GM12891 (cell line): Measurements from ENCODE around the gene WHRN.

Experiments
- POLR2A ChIP-seq: IDR thresholded peaks from 2 replicates; pipeline ENCODE4 v1.6.1; 2011; ENCODE audit warnings: low read depth, low read length, control low read depth
- POLR2AphosphoS5 ChIP-seq: IDR thresholded peaks from 2 replicates; pipeline ENCODE4 v1.6.1; 2011; ENCODE audit warnings: low read depth, low read length, control low read depth

GRCh38 chr9:114473447-114473801 is 31.8 kb downstream of the WHRN start:
- TF ChIP-seq POLR2AphosphoS5 (no peak), POLR2A (no peak)
